ENCODE results near the gene TNS1. TPM values are rescaled to one million over a fixed set of nuclear protein-coding genes. Genes with fewer than 3 reads are reported as not detected.

Gene TNS1
- total RNA-seq, 1 experiment from 2014 or later = 6.2 TPM

DNA sequence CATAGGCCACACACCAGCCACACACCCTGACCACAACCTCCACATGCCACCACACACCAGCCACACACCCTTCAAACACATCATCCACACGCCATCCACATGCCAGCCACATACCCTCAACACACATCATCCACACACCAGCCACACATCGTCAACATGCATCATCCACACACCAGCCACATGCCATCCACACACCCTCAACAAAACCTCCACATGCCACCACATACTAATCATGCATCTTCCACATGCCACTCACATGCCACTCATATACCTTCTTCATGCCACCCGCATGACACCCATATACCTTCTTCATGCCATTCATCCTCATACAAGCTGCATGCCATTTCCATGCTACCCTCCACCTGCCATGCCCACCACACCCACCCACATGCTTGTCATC is 12.4 kb downstream of the TNS1 start:
- intact Hi-C loops (cut with micrococcal nuclease) = no loop called here
- no peak overlapping the region for H3K4me3 ChIP-seq (replicated peaks in 1 of 2; ENCODE audit: low read depth in 1 of 2, low read length in 2 of 2)
- H3K27me3 ChIP-seq (ENCODE audit: insufficient read depth, low read length) = no peaks in the 10 kb centered on the region
- no peak overlapping the region for H3K9ac ChIP-seq (ENCODE audit: low read length)
- DNase-seq (ENCODE audit: low read depth, low spot score) (no peak), ATAC-seq (no peak)
- no peaks in the 10 kb centered on the region for H4K20me1 ChIP-seq (ENCODE audit: insufficient read depth)
- H3K27ac ChIP-seq (ENCODE audit: low read depth, low read length) = no peak overlapping the region
- ChIA-PET POLR2A (no interaction called here), RAD21 (ENCODE audit: low non-redundant PET in 1 of 2, low total read pairs in 2 of 2, uncharacterized antibody in 2 of 2, unreplicated experiment in 2 of 2) (interaction anchor here in 1 of 2 experiments (0.6 kb wide), 1 partner anchor 1443 kb away, joined by 4 read pairs; no protein-coding TSS in a partner anchor), CTCF (no interaction called here)
- no peak overlapping the region for H3K4me2 ChIP-seq (ENCODE audit: low read length)
- H3K9me2 ChIP-seq (ENCODE audit: insufficient read depth) = no peaks in the 10 kb centered on the region
- H2AFZ ChIP-seq (ENCODE audit: low read depth, low read length, poor library complexity, severe bottlenecking) = no peak overlapping the region
- H3K79me2 ChIP-seq (ENCODE audit: insufficient read depth, low read length) = no peaks in the 10 kb centered on the region
- peaks cover 10 to 26% of the 10 kb centered on the region in 2 experiments for H3K4me1 ChIP-seq (ENCODE audit: control insufficient read depth in 1 of 2, insufficient read depth in 2 of 2, low read length in 2 of 2)
- TF ChIP-seq, protein P1, sequence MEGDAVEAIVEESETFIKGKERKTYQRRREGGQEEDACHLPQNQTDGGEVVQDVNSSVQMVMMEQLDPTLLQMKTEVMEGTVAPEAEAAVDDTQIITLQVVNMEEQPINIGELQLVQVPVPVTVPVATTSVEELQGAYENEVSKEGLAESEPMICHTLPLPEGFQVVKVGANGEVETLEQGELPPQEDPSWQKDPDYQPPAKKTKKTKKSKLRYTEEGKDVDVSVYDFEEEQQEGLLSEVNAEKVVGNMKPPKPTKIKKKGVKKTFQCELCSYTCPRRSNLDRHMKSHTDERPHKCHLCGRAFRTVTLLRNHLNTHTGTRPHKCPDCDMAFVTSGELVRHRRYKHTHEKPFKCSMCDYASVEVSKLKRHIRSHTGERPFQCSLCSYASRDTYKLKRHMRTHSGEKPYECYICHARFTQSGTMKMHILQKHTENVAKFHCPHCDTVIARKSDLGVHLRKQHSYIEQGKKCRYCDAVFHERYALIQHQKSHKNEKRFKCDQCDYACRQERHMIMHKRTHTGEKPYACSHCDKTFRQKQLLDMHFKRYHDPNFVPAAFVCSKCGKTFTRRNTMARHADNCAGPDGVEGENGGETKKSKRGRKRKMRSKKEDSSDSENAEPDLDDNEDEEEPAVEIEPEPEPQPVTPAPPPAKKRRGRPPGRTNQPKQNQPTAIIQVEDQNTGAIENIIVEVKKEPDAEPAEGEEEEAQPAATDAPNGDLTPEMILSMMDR (IDR thresholded peaks at IDR 0.05 in 2 of 3, conservative IDR thresholded peaks at IDR 0.05 in 1 of 3; ENCODE audit: borderline replicate concordance in 1 of 3, insufficient read depth in 1 of 3, low read depth in 2 of 3, low read length in 2 of 3) = no peak
- no peak for TF ChIP-seq ELF1 (IDR thresholded peaks at IDR 0.05; ENCODE audit: borderline replicate concordance, low read depth)
- TF ChIP-seq, protein P2, sequence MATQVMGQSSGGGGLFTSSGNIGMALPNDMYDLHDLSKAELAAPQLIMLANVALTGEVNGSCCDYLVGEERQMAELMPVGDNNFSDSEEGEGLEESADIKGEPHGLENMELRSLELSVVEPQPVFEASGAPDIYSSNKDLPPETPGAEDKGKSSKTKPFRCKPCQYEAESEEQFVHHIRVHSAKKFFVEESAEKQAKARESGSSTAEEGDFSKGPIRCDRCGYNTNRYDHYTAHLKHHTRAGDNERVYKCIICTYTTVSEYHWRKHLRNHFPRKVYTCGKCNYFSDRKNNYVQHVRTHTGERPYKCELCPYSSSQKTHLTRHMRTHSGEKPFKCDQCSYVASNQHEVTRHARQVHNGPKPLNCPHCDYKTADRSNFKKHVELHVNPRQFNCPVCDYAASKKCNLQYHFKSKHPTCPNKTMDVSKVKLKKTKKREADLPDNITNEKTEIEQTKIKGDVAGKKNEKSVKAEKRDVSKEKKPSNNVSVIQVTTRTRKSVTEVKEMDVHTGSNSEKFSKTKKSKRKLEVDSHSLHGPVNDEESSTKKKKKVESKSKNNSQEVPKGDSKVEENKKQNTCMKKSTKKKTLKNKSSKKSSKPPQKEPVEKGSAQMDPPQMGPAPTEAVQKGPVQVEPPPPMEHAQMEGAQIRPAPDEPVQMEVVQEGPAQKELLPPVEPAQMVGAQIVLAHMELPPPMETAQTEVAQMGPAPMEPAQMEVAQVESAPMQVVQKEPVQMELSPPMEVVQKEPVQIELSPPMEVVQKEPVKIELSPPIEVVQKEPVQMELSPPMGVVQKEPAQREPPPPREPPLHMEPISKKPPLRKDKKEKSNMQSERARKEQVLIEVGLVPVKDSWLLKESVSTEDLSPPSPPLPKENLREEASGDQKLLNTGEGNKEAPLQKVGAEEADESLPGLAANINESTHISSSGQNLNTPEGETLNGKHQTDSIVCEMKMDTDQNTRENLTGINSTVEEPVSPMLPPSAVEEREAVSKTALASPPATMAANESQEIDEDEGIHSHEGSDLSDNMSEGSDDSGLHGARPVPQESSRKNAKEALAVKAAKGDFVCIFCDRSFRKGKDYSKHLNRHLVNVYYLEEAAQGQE (IDR thresholded peaks at IDR 0.05; ENCODE audit: low read depth) = no peak
- TF ChIP-seq FOSL1 (IDR thresholded peaks at IDR 0.05; ENCODE audit: low read depth) = no peak
- no peak for TF ChIP-seq POLR2A (IDR thresholded peaks at IDR 0.05; ENCODE audit: borderline replicate concordance, extremely low read depth, insufficient read depth, insufficient read length)
- TF ChIP-seq CEBPB (IDR thresholded peaks at IDR 0.05; ENCODE audit: low read depth) = no peak
- no peak for TF ChIP-seq EZH2 (IDR thresholded peaks at IDR 0.05)
- no peak for TF ChIP-seq ZFX (IDR thresholded peaks at IDR 0.05)
- no peak for TF ChIP-seq SP1 (IDR thresholded peaks at IDR 0.05; ENCODE audit: low read depth)
- TF ChIP-seq, protein P3, sequence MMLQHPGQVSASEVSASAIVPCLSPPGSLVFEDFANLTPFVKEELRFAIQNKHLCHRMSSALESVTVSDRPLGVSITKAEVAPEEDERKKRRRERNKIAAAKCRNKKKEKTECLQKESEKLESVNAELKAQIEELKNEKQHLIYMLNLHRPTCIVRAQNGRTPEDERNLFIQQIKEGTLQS (IDR thresholded peaks at IDR 0.05) = no peak
- no peaks in the 10 kb centered on the region for H3K9me3 ChIP-seq (ENCODE audit: control insufficient read depth in 1 of 2, insufficient read depth in 1 of 2, low read depth in 1 of 2, low read length in 2 of 2)
- H3K36me3 ChIP-seq (ENCODE audit: control insufficient read depth in 1 of 2, insufficient read depth in 2 of 2, low read length in 2 of 2) = no peaks in the 10 kb centered on the region
- BruUV-seq (replicated peaks) = no TSS peak

Data from HCT116 (cell line).